ENCODE measurements around the gene TAF1. TPM values are rescaled to one million over a fixed set of nuclear protein-coding genes. Genes with fewer than 3 reads are reported as not detected.

TAF1 gene
- total and polyA plus RNA-seq, 9 of the 15 experiments (the other 6 are each of a cell fraction or from before 2014, with no cell fraction given) = 6.4 to 45.1 (median 38.1) TPM

DNA sequence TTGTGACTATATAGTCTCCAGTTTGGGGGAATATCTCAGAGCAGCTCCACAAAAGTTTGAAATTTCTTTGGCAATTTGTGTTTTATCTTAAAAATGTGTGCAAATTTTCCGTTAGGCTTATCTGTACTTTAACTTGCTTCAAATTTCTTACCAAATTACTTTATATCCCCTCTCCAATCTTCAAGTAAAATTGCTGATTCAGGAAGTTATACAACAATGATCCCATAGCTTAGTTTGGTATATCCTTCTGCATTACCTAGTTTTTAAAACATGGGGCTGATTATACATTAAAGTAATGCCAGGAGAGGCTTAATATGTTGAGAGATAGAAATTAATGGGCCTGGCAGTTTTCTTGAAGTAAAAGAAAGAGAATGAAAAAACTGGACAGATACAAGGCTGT is 66.6 kb downstream of the TAF1 start:
- Histone ChIP-seq H3K9me3 (replicated peaks; ENCODE audit: control insufficient read depth, insufficient read depth, low read depth, low read length) (no peaks in the 10 kb centered on the region), H3K4me1 (replicated peaks in 1 of 2; ENCODE audit: control insufficient read depth in 2 of 2, insufficient read depth in 2 of 2, low read length in 2 of 2) (no peaks in the 10 kb centered on the region), H3K27me3 (ENCODE audit: control insufficient read depth in 2 of 2, insufficient read depth in 2 of 2, low read length in 2 of 2) (no peaks in the 10 kb centered on the region), H4K20me1 (replicated peaks; ENCODE audit: control insufficient read depth, insufficient read depth, low read length) (no peaks in the 10 kb centered on the region), H3K36me3 (ENCODE audit: control insufficient read depth, insufficient read depth, low read length) (peaks cover 59% of the 10 kb centered on the region), H3K4me3 (no peak overlapping the region), H3K9me1 (ENCODE audit: control insufficient read depth, insufficient read depth, low read length) (no peaks in the 10 kb centered on the region), H2AFZ (ENCODE audit: low read depth, low read length) (no peak overlapping the region), H3K4me2 (ENCODE audit: insufficient read depth, low read length) (no peak overlapping the region), H3K9ac (ENCODE audit: insufficient read depth in 1 of 2, low read depth in 2 of 2, low read length in 2 of 2) (no peak overlapping the region), H3K79me2 (ENCODE audit: control insufficient read depth, insufficient read depth, low read length) (no peaks in the 10 kb centered on the region), H3K27ac (ENCODE audit: extremely low read depth, low read depth, low read length) (no peak overlapping the region)
- TSS peak; percentile 12 for BruUV-seq (replicated peaks)
- no peak for ATAC-seq
- ChIA-PET CTCF (ENCODE audit: low intra/inter-chr PET ratio) (no interaction called here), POLR2A (no interaction called here)
- TF ChIP-seq FOXA3 (CRISPR knock-in tag; conservative IDR thresholded peaks at IDR 0.05 in 1 of 2, IDR thresholded peaks at IDR 0.05 in 1 of 2) = no peak
- peak; percentile 87 for TF ChIP-seq ZNF316 (IDR thresholded peaks at IDR 0.05)
- TF ChIP-seq MAFG (tag; conservative IDR thresholded peaks at IDR 0.05) = peak; percentile 63; the same call in 1 of the 2 replicates
- no peak for TF ChIP-seq CTCF (IDR thresholded peaks at IDR 0.05 in 2 of 3, conservative IDR thresholded peaks at IDR 0.05 in 1 of 3; ENCODE audit: insufficient read depth in 2 of 3, low read depth in 1 of 3, low read length in 3 of 3)
- no peak for TF ChIP-seq ZNF449 (CRISPR knock-in tag; IDR thresholded peaks at IDR 0.05)
- no peak for TF ChIP-seq SLC30A9 (CRISPR knock-in tag; IDR thresholded peaks at IDR 0.05)
- TF ChIP-seq C11orf30 (IDR thresholded peaks at IDR 0.05; ENCODE audit: low read depth) = peak; percentile 78
- TF ChIP-seq NONO (IDR thresholded peaks at IDR 0.05; ENCODE audit: low read depth in 2 of 2, low read length in 1 of 2) = no peak
- TF ChIP-seq MAFK (IDR thresholded peaks at IDR 0.05; ENCODE audit: low read length) = peak; percentile 64; the same call in 1 of the 2 replicates
- TF ChIP-seq MAFF (IDR thresholded peaks at IDR 0.05; ENCODE audit: low read length) = peak; percentile 78
- DNase-seq (ENCODE audit: extremely low read depth in 1 of 4, low spot score in 3 of 4) = no peak
- WGBS (ENCODE audit: insufficient coverage, low coverage, missing lambda C conversion rate) = 91% methylated on average over 1 of the region's 1 CpG
- in situ Hi-C loops (cut with MboI) (no loop called here), intact Hi-C loops (cut with micrococcal nuclease) (loop anchor here (5.0 kb wide), 1 partner anchor 220 kb away; no protein-coding TSS in a partner anchor)
- no peak for FAIRE-seq

All from K562 (cell line).